Neural progenitor cell (in vitro differentiated cells): ENCODE results near the gene NOS1AP. TPM values are rescaled to one million over a fixed set of nuclear protein-coding genes. Genes with fewer than 3 reads are reported as not detected.

Experiments used
- DNase-seq: peaks from one replicate; pipeline ENCODE4 v3.0.0-alpha.2; 2016; ENCODE audit warnings: low spot score
- H2AFZ ChIP-seq: fragments of 200-600 bp; sonication (generic); replicated peaks from 2 replicates; pipeline ENCODE4 v1.6.1; 2016; ENCODE audit warnings: antibody characterized with exemption
- H3F3A ChIP-seq: fragments of 200-600 bp; sonication (generic); 2 replicates; pipeline ENCODE4 v1.6.1; 2016; ENCODE audit warnings: antibody characterized with exemption, low read depth
- H3K27ac ChIP-seq: fragments of 200-600 bp; sonication (generic); 2 replicates; pipeline ENCODE4 v1.5.1; 2016; ENCODE audit warnings: mild to moderate bottlenecking
- H3K27me3 ChIP-seq: fragments of 200-600 bp; sonication (generic); 2 replicates; pipeline ENCODE4 v1.6.1; 2016; ENCODE audit warnings: mild to moderate bottlenecking, moderate library complexity
- H3K36me3 ChIP-seq: fragments of 200-600 bp; sonication (generic); 2 replicates; pipeline ENCODE4 v1.5.1; 2016
- H3K4me1 ChIP-seq: fragments of 200-600 bp; sonication (generic); 2 replicates; pipeline ENCODE4 v1.6.1; 2016; ENCODE audit warnings: mixed run types
- H3K4me2 ChIP-seq: fragments of 200-600 bp; sonication (generic); 2 replicates; pipeline ENCODE4 v1.6.1; 2016
- H3K4me3 ChIP-seq: fragments of 200-600 bp; sonication (generic); 2 replicates; pipeline ENCODE4 v1.5.1; 2016
- H3K79me2 ChIP-seq: fragments of 200-600 bp; sonication (generic); 2 replicates; pipeline ENCODE4 v1.6.1; 2016; ENCODE audit warnings: low read depth
- H3K9ac ChIP-seq: fragments of 200-600 bp; sonication (generic); 2 replicates; pipeline ENCODE4 v1.6.1; 2016
- H3K9me3 ChIP-seq: fragments of 200-600 bp; sonication (generic); 2 replicates; pipeline ENCODE4 v1.5.1; 2016; ENCODE audit warnings: low read depth
- H4K20me1 ChIP-seq: fragments of 200-600 bp; sonication (generic); 2 replicates; pipeline ENCODE4 v1.6.1; 2016; ENCODE audit warnings: low read depth
- H3K27ac Mint-ChIP-seq: 3 replicates; pipeline ENCODE4 v1.8.0; 2021; ENCODE audit warnings: mixed read lengths
- H3K27me3 Mint-ChIP-seq: 2 replicates; pipeline ENCODE4 v1.8.0; 2022; ENCODE audit warnings: low read depth, mild to moderate bottlenecking, inconsistent platforms, moderate library complexity, mixed read lengths; ENCODE audit not compliant: insufficient read depth
- H3K36me3 Mint-ChIP-seq: 3 replicates; pipeline ENCODE4 v1.8.0; 2021; ENCODE audit warnings: mixed read lengths
- H3K4me1 Mint-ChIP-seq: 3 replicates; pipeline ENCODE4 v1.8.0; 2021; ENCODE audit warnings: mixed read lengths
- H3K4me3 Mint-ChIP-seq: 3 replicates; pipeline ENCODE4 v1.8.0; 2021; ENCODE audit warnings: mild to moderate bottlenecking, moderate library complexity, mixed read lengths
- H3K9me3 Mint-ChIP-seq: 3 replicates; pipeline ENCODE4 v1.8.0; 2020; ENCODE audit warnings: mixed read lengths
- CTCF ChIP-seq: fragments of 200-600 bp; sonication (generic); IDR thresholded peaks from 2 replicates; pipeline ENCODE4 v1.5.1; 2017; ENCODE audit warnings: antibody characterized with exemption, mild to moderate bottlenecking
- EZH2 ChIP-seq: fragments of 200-600 bp; sonication (generic); IDR thresholded peaks from 2 replicates; pipeline ENCODE4 v1.6.1; 2017; ENCODE audit warnings: antibody characterized with exemption, mild to moderate bottlenecking, moderate library complexity
- EZH2phosphoT487 ChIP-seq: fragments of 200-600 bp; sonication (generic); IDR thresholded peaks from 2 replicates; pipeline ENCODE4 v1.6.1; 2017; ENCODE audit warnings: antibody characterized with exemption
- total RNA-seq: library from RNA; depleted of rRNA; stranded (reverse); fragments of >200 nt; gene quantifications from 2 replicates; pipeline ENCODE4 v1.2.3, GENCODE V29; 2015; ENCODE audit warnings: low replicate concordance

Gene NOS1AP
- total RNA-seq, 1 donor from 2014 or later, result 2.4 TPM

GRCh38 chr1:162075862-162076261, 6.4 kb downstream of the NOS1AP start:
- Mint-ChIP-seq H3K9me3 (peaks cover 5% of the 10 kb centered on the region), H3K4me3 (no peak overlapping the region), H3K27me3 (peaks cover 6% of the 10 kb centered on the region), H3K27ac (no peak overlapping the region), H3K4me1 (peaks cover 62% of the 10 kb centered on the region), H3K36me3 (peaks cover 25% of the 10 kb centered on the region)
- H2AFZ ChIP-seq, result no peak overlapping the region
- no peak for DNase-seq
- H3K9me3 ChIP-seq, result no peaks in the 10 kb centered on the region
- no peak overlapping the region for H3K27ac ChIP-seq
- peaks cover 54% of the 10 kb centered on the region for H4K20me1 ChIP-seq
- no peak overlapping the region for H3K4me3 ChIP-seq
- H3K9ac ChIP-seq, result no peak overlapping the region
- TF ChIP-seq CTCF, result no peak
- no peak for TF ChIP-seq EZH2phosphoT487
- TF ChIP-seq EZH2, result no peak
- H3K79me2 ChIP-seq, result peaks cover 95% of the 10 kb centered on the region
- H3K4me2 ChIP-seq, result no peak overlapping the region
- H3K4me1 ChIP-seq, result peaks cover 47% of the 10 kb centered on the region
- peaks cover 16% of the 10 kb centered on the region for H3F3A ChIP-seq
- peaks cover 7% of the 10 kb centered on the region for H3K27me3 ChIP-seq
- no peaks in the 10 kb centered on the region for H3K36me3 ChIP-seq

GRCh38 chr1:162077648-162078299, 8.3 kb downstream of the NOS1AP start:
- peaks cover 19% of the 10 kb centered on the region for H3F3A ChIP-seq
- TF ChIP-seq EZH2phosphoT487 (no peak), EZH2 (no peak), CTCF (no peak)
- no peaks in the 10 kb centered on the region for H3K9me3 ChIP-seq
- H4K20me1 ChIP-seq, result peaks cover 39% of the 10 kb centered on the region
- Mint-ChIP-seq H3K36me3 (peaks cover 25% of the 10 kb centered on the region), H3K27ac (no peak overlapping the region), H3K27me3 (peaks cover 2% of the 10 kb centered on the region), H3K4me1 (peaks cover 47% of the 10 kb centered on the region), H3K9me3 (peaks cover 5% of the 10 kb centered on the region), H3K4me3 (no peak overlapping the region)
- no peak overlapping the region for H3K9ac ChIP-seq
- no peak overlapping the region for H2AFZ ChIP-seq
- no peak overlapping the region for H3K4me2 ChIP-seq
- no peaks in the 10 kb centered on the region for H3K36me3 ChIP-seq
- H3K4me1 ChIP-seq, result peaks cover 29% of the 10 kb centered on the region
- no peak overlapping the region for H3K27ac ChIP-seq
- no peak for DNase-seq
- no peaks in the 10 kb centered on the region for H3K27me3 ChIP-seq
- peaks cover 93% of the 10 kb centered on the region for H3K79me2 ChIP-seq
- H3K4me3 ChIP-seq, result no peak overlapping the region

GRCh38 chr1:162079030-162079429, 9.5 kb downstream of the NOS1AP start:
- H3K36me3 Mint-ChIP-seq, result peaks cover 25% of the 10 kb centered on the region
- no peak overlapping the region for H3K9ac ChIP-seq
- H3F3A ChIP-seq, result peaks cover 19% of the 10 kb centered on the region
- no peak overlapping the region for H3K27ac Mint-ChIP-seq
- no peaks in the 10 kb centered on the region for H3K36me3 ChIP-seq
- peaks cover 43% of the 10 kb centered on the region for H3K4me1 Mint-ChIP-seq
- H3K79me2 ChIP-seq, result peaks cover 90% of the 10 kb centered on the region
- peaks cover 2% of the 10 kb centered on the region for H3K27me3 Mint-ChIP-seq
- peaks cover 29% of the 10 kb centered on the region for H3K4me1 ChIP-seq
- no peaks in the 10 kb centered on the region for H3K9me3 ChIP-seq
- no peak for DNase-seq
- no peak overlapping the region for H3K27ac ChIP-seq
- H3K4me3 ChIP-seq, result no peak overlapping the region
- H2AFZ ChIP-seq, result no peak overlapping the region
- peak overlapping the region; percentile 7 for H3K4me2 ChIP-seq
- no peaks in the 10 kb centered on the region for H3K27me3 ChIP-seq
- peaks cover 7% of the 10 kb centered on the region for H3K9me3 Mint-ChIP-seq
- H4K20me1 ChIP-seq, result peaks cover 39% of the 10 kb centered on the region
- TF ChIP-seq EZH2phosphoT487 (no peak), EZH2 (no peak), CTCF (no peak)
- H3K4me3 Mint-ChIP-seq, result no peak overlapping the region
